Activated naive CD4-positive, alpha-beta T cell treated with anti-CD3 and anti-CD28 coated beads, Interleukin-2, amount 50 U/mL, for 24 hours (primary cell): ENCODE data around the gene MAN1C1.
A peak's percentile ranks its signal among the peaks of the same experiment; 100 is the strongest.

Experiments
- H3K27ac Mint-ChIP-seq: one replicate; pipeline ENCODE4 v1.8.0; 2021; ENCODE audit warnings: mild to moderate bottlenecking, mixed read lengths
- H3K27me3 Mint-ChIP-seq: one replicate; pipeline ENCODE4 v1.8.0; 2021; ENCODE audit warnings: mixed read lengths
- H3K36me3 Mint-ChIP-seq: one replicate; pipeline ENCODE4 v1.8.0; 2021; ENCODE audit warnings: mixed read lengths
- H3K4me1 Mint-ChIP-seq: one replicate; pipeline ENCODE4 v1.8.0; 2021; ENCODE audit warnings: mixed read lengths
- H3K4me3 Mint-ChIP-seq: one replicate; pipeline ENCODE4 v1.8.0; 2021; ENCODE audit warnings: mild to moderate bottlenecking, mixed read lengths
- H3K9me3 Mint-ChIP-seq: one replicate; pipeline ENCODE4 v1.8.0; 2021; ENCODE audit warnings: mixed read lengths

MAN1C1 gene

DNA sequence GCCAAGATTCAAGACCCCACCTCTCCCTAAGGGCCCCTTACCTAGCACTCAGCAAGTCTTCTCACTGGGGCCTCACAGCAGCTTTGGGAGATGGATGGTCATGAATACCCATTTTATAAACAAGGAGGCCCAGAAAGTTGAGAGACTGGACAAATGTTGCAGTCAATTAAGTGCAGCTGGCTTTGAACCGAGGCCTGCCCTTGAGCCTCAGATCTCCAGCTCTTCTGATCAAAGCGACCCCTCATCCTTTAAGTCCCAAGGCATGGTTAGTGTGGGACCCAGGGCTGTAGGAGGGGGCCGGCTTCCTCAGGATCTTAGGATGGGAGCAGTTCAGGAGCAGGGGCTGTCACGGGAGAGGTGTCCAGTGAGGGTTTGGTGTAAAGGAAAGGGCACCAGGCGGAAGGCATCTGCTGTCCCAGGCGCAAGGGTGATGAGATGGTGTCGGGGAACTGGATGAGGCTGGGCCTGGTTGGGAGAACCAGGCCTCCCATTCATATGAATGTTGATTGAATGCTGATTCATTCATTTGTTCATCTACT lies 198.0 kb downstream of the MAN1C1 start:
- H3K4me3 Mint-ChIP-seq, result no peak overlapping the region
- H3K27ac Mint-ChIP-seq, result no peak overlapping the region
- peaks cover 24% of the 10 kb centered on the region for H3K4me1 Mint-ChIP-seq
- H3K27me3 Mint-ChIP-seq, result no peaks in the 10 kb centered on the region
- no peaks in the 10 kb centered on the region for H3K9me3 Mint-ChIP-seq
- H3K36me3 Mint-ChIP-seq, result no peaks in the 10 kb centered on the region

- Mint-ChIP-seq H3K4me3 (no peak overlapping the region), H3K36me3 (no peaks in the 10 kb centered on the region), H3K27ac (peak overlapping the region; percentile 23), H3K4me1 (peaks cover 24% of the 10 kb centered on the region), H3K9me3 (no peaks in the 10 kb centered on the region), H3K27me3 (no peaks in the 10 kb centered on the region)
These were observed 198.9 kb downstream of the MAN1C1 start for GRCh38 chr1:25815208-25816111.

DNA sequence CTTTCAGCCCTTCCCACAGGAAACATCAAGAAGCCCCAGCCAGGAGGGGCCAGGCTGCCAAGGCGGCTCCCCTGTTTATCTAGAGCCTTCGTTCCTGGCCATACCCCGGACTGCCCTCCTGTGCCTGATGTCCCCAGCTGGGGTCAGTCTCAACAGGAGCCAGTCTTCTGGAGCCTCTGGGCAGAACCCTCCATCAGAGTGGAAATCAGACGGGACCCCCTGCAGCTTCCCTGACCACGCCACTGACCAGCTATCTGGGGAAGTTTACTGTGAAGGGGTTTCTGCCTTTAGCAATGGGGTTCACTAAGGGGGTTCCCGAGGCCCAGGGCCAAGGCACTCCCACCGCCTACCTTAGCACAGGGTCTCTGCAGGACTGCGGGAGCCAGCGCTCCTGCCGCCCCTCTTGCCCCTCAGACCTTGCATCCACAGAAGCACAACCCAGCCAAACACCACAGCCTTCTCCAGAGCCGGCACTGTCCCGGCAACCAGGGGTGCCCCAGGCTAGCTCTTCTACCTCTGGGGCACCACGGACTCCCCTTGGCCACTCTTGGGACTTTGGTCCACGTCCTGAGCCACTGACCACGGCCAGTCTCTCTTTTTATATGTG lies 199.6 kb downstream of the MAN1C1 start:
- peaks cover 2% of the 10 kb centered on the region for H3K36me3 Mint-ChIP-seq
- peaks cover 32% of the 10 kb centered on the region for H3K4me1 Mint-ChIP-seq
- H3K27me3 Mint-ChIP-seq, result no peaks in the 10 kb centered on the region
- no peak overlapping the region for H3K27ac Mint-ChIP-seq
- H3K9me3 Mint-ChIP-seq, result no peaks in the 10 kb centered on the region
- H3K4me3 Mint-ChIP-seq, result no peak overlapping the region

GRCh38 chr1:25817840-25818501 lies 201.4 kb downstream of the MAN1C1 start:
- peaks cover 44% of the 10 kb centered on the region for H3K4me1 Mint-ChIP-seq
- H3K4me3 Mint-ChIP-seq, result peak overlapping the region; percentile 97
- H3K9me3 Mint-ChIP-seq, result no peaks in the 10 kb centered on the region
- H3K27ac Mint-ChIP-seq, result peak overlapping the region; percentile 97
- H3K36me3 Mint-ChIP-seq, result peaks cover 2% of the 10 kb centered on the region
- H3K27me3 Mint-ChIP-seq, result no peaks in the 10 kb centered on the region

- Mint-ChIP-seq H3K27me3 (no peaks in the 10 kb centered on the region), H3K9me3 (no peaks in the 10 kb centered on the region), H3K4me3 (peak overlapping the region; percentile 97), H3K27ac (peak overlapping the region; percentile 97), H3K4me1 (peaks cover 44% of the 10 kb centered on the region), H3K36me3 (peaks cover 2% of the 10 kb centered on the region)
These were observed 202.0 kb downstream of the MAN1C1 start for GRCh38 chr1:25818569-25818968.

GRCh38 chr1:25819491-25820246 lies 203.1 kb downstream of the MAN1C1 start, which contains the start of gene MTFR1L:
Gene MTFR1L (plus strand): TSS chr1:25819954. CDS start chr1:25823105, 3,151 bp downstream.
- Mint-ChIP-seq H3K27me3 (no peaks in the 10 kb centered on the region), H3K36me3 (peaks cover 2% of the 10 kb centered on the region), H3K4me1 (peaks cover 44% of the 10 kb centered on the region), H3K27ac (peak within 1 kb of the TSS; percentile 97), H3K9me3 (no peaks in the 10 kb centered on the region), H3K4me3 (peak within 1 kb of the TSS; percentile 97)

- peaks cover 44% of the 10 kb centered on the region for H3K4me1 Mint-ChIP-seq
- no peaks in the 10 kb centered on the region for H3K27me3 Mint-ChIP-seq
- peak overlapping the region; percentile 90 for H3K27ac Mint-ChIP-seq
- H3K36me3 Mint-ChIP-seq, result peaks cover 2% of the 10 kb centered on the region
- no peaks in the 10 kb centered on the region for H3K9me3 Mint-ChIP-seq
- H3K4me3 Mint-ChIP-seq, result peak overlapping the region; percentile 97
These were observed 203.9 kb downstream of the MAN1C1 start for GRCh38 chr1:25820247-25821111.

GRCh38 chr1:25821112-25821476 lies 204.5 kb downstream of the MAN1C1 start:
- no peaks in the 10 kb centered on the region for H3K9me3 Mint-ChIP-seq
- H3K27me3 Mint-ChIP-seq, result no peaks in the 10 kb centered on the region
- H3K27ac Mint-ChIP-seq, result peak overlapping the region; percentile 90
- peak overlapping the region; percentile 92 for H3K4me3 Mint-ChIP-seq
- H3K4me1 Mint-ChIP-seq, result peaks cover 44% of the 10 kb centered on the region
- H3K36me3 Mint-ChIP-seq, result peaks cover 4% of the 10 kb centered on the region

- Mint-ChIP-seq H3K27me3 (no peaks in the 10 kb centered on the region), H3K36me3 (peaks cover 6% of the 10 kb centered on the region), H3K4me3 (peak overlapping the region; percentile 92), H3K4me1 (peaks cover 44% of the 10 kb centered on the region), H3K27ac (peak overlapping the region; percentile 89), H3K9me3 (no peaks in the 10 kb centered on the region)
These were observed 205.1 kb downstream of the MAN1C1 start for GRCh38 chr1:25821630-25822091.

DNA sequence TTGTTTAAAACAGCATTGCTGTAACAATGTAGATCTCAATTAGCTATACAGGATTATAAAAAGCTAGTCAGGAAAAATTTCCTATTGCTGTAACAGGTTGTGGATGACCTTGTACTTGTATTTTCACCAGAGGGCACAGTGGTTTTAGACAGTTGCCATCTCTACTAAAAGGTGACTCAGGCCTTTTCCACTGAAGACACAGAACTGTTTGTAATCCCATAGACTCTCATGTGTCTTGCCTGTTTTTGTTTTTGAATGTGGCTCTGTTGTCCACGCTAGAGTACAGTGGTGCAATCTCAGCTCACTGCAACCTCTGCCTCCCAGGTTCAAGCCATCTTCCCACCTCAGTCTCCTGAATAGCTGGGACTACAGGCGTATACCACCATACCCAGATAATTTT lies 209.0 kb downstream of the MAN1C1 start:
- H3K27ac Mint-ChIP-seq, result no peak overlapping the region
- H3K4me1 Mint-ChIP-seq, result peaks cover 18% of the 10 kb centered on the region
- no peaks in the 10 kb centered on the region for H3K9me3 Mint-ChIP-seq
- H3K4me3 Mint-ChIP-seq, result no peak overlapping the region
- peaks cover 13% of the 10 kb centered on the region for H3K36me3 Mint-ChIP-seq
- H3K27me3 Mint-ChIP-seq, result no peaks in the 10 kb centered on the region

- no peak overlapping the region for H3K27ac Mint-ChIP-seq
- H3K4me1 Mint-ChIP-seq, result peaks cover 17% of the 10 kb centered on the region
- H3K36me3 Mint-ChIP-seq, result peaks cover 13% of the 10 kb centered on the region
- H3K27me3 Mint-ChIP-seq, result no peaks in the 10 kb centered on the region
- no peaks in the 10 kb centered on the region for H3K9me3 Mint-ChIP-seq
- H3K4me3 Mint-ChIP-seq, result no peak overlapping the region
These were observed 210.0 kb downstream of the MAN1C1 start for GRCh38 chr1:25826571-25826970.

DNA sequence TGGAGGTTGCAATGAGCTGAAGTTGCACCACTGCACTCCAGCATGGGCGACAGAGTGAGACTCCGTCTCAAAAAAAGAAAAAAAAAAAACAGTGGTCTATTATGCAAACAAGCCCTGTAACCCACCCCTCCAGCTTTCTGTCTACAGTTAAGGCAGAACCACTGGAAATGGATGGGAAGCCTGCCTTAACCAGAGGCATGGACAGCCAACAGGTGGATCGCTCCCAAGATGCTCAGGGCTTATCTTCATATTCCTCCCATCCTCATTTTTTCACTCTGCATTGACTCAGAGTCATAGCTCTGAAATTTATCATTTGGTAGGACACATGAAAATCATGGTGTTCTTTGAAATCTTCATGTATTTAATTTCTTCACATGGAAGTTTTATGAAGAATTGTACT lies 211.9 kb downstream of the MAN1C1 start:
- Mint-ChIP-seq H3K36me3 (peaks cover 13% of the 10 kb centered on the region), H3K4me3 (no peak overlapping the region), H3K27ac (no peak overlapping the region), H3K9me3 (no peaks in the 10 kb centered on the region), H3K4me1 (peaks cover 19% of the 10 kb centered on the region), H3K27me3 (no peaks in the 10 kb centered on the region)

DNA sequence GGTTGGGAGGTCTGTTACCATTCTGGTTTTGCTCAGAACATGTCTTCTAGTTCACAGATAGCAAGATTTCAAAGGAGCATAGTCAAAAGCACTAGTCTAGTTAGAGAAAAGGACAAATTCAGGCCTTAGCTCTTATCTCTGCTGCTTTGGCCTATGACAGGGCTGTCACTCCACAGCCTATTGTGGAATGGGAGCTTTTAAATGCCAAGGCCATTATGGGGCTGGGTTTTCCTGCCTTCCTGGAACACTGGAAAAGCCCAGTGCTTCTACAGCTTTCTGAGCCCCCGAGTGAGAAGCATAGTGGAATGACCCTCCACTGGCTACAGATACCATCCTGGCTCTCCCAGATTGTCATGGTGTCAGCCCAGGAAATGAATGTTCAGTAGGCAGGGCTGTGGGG lies 212.5 kb downstream of the MAN1C1 start:
- peaks cover 19% of the 10 kb centered on the region for H3K4me1 Mint-ChIP-seq
- no peak overlapping the region for H3K27ac Mint-ChIP-seq
- no peaks in the 10 kb centered on the region for H3K27me3 Mint-ChIP-seq
- H3K36me3 Mint-ChIP-seq, result peaks cover 13% of the 10 kb centered on the region
- H3K9me3 Mint-ChIP-seq, result no peaks in the 10 kb centered on the region
- no peak overlapping the region for H3K4me3 Mint-ChIP-seq

DNA sequence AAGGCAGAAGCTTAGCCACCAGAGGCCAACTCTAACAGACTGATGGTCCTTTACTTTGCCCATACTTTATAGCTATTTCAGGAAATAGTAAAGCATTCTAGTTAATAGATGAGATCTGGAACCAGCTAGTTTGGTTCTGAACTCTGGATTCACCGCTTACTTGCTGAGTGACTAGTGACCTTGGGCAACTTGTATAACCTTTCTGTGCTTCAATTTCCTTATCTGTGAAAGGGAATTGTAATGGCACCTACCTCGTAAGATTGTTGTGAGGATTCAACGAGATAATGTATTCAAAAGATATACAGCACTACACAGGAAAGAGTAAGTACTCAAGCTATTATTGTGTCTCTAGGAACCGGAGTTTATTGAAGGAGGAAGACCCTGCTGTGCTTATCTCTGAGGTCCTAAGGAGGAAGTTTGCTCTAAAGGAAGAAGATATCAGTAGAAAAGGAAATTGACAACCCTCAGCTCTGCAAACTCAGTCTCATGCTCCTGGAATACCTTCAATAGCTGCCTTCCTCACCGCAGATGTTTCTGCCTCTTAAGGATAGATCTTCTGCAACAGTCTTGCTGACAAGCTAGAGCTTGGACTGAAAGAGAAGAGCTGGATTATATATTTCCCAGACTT lies 215.1 kb downstream of the MAN1C1 start:
- Mint-ChIP-seq H3K27ac (no peak overlapping the region), H3K4me3 (no peak overlapping the region), H3K4me1 (peaks cover 19% of the 10 kb centered on the region), H3K27me3 (no peaks in the 10 kb centered on the region), H3K36me3 (peaks cover 10% of the 10 kb centered on the region), H3K9me3 (no peaks in the 10 kb centered on the region)
